ENCODE data around the gene WDPCP. TPM values are rescaled to one million over a fixed set of nuclear protein-coding genes. Genes with fewer than 3 reads are reported as not detected.
"Not testable (repeated sequence)": the region's sequence is repeated elsewhere in the genome, so short reads cannot be mapped to it uniquely, and the experiment has no call there.

Gene WDPCP
- total RNA-seq, 2 experiments from 2014 or later: 7.8 to 8.0 TPM

GRCh38 chr2:63186331-63186730, 401.9 kb downstream of the WDPCP start:
- Mint-ChIP-seq H3K4me3 (no peak overlapping the region), H3K4me1 (no peaks in the 10 kb centered on the region), H3K9me3 (peaks cover 40% of the 10 kb centered on the region), H3K27ac (no peak overlapping the region), H3K36me3 (peaks cover 41% of the 10 kb centered on the region), H3K27me3 (no peaks in the 10 kb centered on the region)
- no peak for DNase-seq

DNA sequence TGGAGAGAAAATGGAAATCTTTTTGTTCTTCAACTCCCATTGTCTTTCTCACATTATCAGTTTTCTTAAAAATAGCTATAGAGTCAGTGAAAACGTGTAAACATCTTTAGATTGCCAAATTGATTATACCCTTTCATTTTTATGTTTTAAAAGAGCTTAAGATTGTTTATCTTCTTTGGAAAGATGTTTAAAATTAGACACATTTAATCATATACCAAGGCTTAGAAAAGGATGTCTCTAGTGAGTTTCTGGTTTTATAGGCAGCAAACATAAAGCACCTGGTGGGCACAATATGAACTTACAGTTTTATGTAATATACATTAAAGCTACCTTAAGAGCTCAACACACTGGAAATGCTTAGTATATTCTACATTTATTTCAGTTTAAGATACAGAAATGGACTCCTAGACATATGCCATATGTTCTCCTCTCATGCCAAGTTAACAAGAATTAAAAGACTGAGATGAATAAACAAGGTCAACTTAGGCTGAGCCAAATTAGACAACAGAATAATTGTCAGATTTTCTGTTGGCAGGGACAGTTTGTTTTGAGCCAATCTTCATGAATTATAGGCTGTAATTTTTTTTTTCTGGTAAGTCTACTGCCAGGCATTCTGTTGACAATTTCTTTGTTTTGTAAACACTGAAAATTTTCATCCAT, 425.0 kb downstream of the WDPCP start:
- DNase-seq: no peak
- Mint-ChIP-seq H3K27me3 (no peaks in the 10 kb centered on the region), H3K36me3 (peaks cover 12% of the 10 kb centered on the region), H3K4me1 (no peaks in the 10 kb centered on the region), H3K9me3 (peaks cover 11% of the 10 kb centered on the region), H3K27ac (no peak overlapping the region), H3K4me3 (no peak overlapping the region)

DNA sequence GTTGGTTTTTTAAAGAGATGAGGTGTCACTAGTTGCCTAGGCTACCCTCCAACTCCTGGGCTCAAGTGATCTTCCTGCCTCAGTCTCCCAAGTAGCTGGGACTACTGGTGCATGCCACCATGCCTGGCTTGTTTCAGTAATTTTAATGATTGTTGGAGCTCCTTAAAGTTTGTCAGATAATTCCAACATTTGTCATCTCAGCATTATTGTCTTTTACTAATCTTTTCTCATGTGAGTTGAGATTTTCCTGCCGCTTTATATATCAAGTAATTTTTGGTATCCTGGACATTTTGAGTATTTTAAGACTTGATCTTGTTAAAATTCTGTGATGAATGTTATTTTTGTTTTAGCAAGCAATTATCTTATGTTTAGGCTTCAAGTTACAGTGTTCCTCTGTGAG, 429.0 kb downstream of the WDPCP start:
- no peak overlapping the region for H3K4me3 Mint-ChIP-seq
- H3K27ac Mint-ChIP-seq: no peak overlapping the region
- H3K4me1 Mint-ChIP-seq: no peaks in the 10 kb centered on the region
- peaks cover 2% of the 10 kb centered on the region for H3K9me3 Mint-ChIP-seq
- DNase-seq: no peak
- H3K27me3 Mint-ChIP-seq: no peaks in the 10 kb centered on the region
- no peaks in the 10 kb centered on the region for H3K36me3 Mint-ChIP-seq

GRCh38 chr2:63136683-63137082, 451.6 kb downstream of the WDPCP start:
- H3K27me3 Mint-ChIP-seq, H3K27ac Mint-ChIP-seq, H3K4me1 Mint-ChIP-seq, DNase-seq, H3K4me3 Mint-ChIP-seq: not testable (repeated sequence)
- Mint-ChIP-seq H3K9me3 (peaks cover 46% of the 10 kb centered on the region), H3K36me3 (peaks cover 32% of the 10 kb centered on the region)

- Mint-ChIP-seq H3K27me3 (no peaks in the 10 kb centered on the region), H3K36me3 (peaks cover 16% of the 10 kb centered on the region), H3K9me3 (peaks cover 28% of the 10 kb centered on the region), H3K4me3 (no peak overlapping the region), H3K4me1 (no peaks in the 10 kb centered on the region), H3K27ac (no peak overlapping the region)
- DNase-seq: no peak
Measured at GRCh38 chr2:63132020-63132419, 456.3 kb downstream of the WDPCP start.

- H3K27me3 Mint-ChIP-seq: no peaks in the 10 kb centered on the region
- peaks cover 28% of the 10 kb centered on the region for H3K9me3 Mint-ChIP-seq
- H3K4me3 Mint-ChIP-seq: no peak overlapping the region
- H3K27ac Mint-ChIP-seq: no peak overlapping the region
- DNase-seq: no peak
- peaks cover 13% of the 10 kb centered on the region for H3K36me3 Mint-ChIP-seq
- no peaks in the 10 kb centered on the region for H3K4me1 Mint-ChIP-seq
Measured at GRCh38 chr2:63131196-63131595, 457.1 kb downstream of the WDPCP start.

DNA sequence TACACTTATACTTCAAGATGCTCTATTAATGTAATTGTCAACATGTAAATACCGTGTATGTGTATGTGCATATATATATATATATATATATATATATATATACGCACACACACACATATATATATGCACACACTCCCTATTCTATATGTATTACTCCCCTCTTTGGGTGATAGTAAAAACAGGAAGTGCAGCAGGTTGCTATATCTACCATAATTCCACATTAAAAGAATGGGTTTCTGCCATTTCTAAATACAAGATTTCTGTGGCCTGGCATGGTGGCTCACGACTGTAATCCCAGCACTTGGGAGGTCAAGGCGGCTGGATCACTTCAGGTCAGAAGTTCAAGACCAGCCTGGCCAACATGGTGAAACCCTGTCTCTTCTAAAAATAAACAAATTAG, 460.7 kb downstream of the WDPCP start:
- Mint-ChIP-seq H3K4me1 (no peaks in the 10 kb centered on the region), H3K9me3 (peaks cover 22% of the 10 kb centered on the region), H3K27me3 (no peaks in the 10 kb centered on the region), H3K4me3 (no peak overlapping the region), H3K27ac (no peak overlapping the region), H3K36me3 (peaks cover 5% of the 10 kb centered on the region)
- DNase-seq: no peak

DNA sequence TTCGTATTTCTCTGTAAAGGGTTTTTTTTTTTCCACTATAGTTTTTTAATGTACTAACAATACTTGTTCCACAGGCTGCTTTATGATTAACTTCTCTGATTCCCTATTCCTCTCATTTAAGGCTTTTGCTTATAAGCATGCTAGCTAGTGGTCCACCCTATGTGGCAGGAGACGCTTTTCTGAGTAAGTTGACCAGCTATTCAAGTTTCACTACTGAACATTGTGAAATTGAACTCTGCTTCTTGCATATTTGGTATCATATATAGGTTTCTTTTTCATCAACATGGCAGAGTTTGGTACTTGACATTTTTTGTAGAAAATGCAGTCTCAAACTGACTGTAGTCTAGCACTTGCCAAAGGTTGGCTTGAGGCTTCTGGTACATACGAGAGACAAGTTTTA, 463.4 kb downstream of the WDPCP start:
- Mint-ChIP-seq H3K36me3 (peaks cover 8% of the 10 kb centered on the region), H3K27ac (no peak overlapping the region), H3K9me3 (peaks cover 6% of the 10 kb centered on the region), H3K4me1 (no peaks in the 10 kb centered on the region), H3K4me3 (no peak overlapping the region), H3K27me3 (no peaks in the 10 kb centered on the region)
- no peak for DNase-seq

GRCh38 chr2:63124218-63124617, 464.1 kb downstream of the WDPCP start:
- no peak for DNase-seq
- Mint-ChIP-seq H3K4me1 (no peaks in the 10 kb centered on the region), H3K27me3 (no peaks in the 10 kb centered on the region), H3K36me3 (peaks cover 9% of the 10 kb centered on the region), H3K27ac (no peak overlapping the region), H3K9me3 (peaks cover 3% of the 10 kb centered on the region), H3K4me3 (no peak overlapping the region)

DNA sequence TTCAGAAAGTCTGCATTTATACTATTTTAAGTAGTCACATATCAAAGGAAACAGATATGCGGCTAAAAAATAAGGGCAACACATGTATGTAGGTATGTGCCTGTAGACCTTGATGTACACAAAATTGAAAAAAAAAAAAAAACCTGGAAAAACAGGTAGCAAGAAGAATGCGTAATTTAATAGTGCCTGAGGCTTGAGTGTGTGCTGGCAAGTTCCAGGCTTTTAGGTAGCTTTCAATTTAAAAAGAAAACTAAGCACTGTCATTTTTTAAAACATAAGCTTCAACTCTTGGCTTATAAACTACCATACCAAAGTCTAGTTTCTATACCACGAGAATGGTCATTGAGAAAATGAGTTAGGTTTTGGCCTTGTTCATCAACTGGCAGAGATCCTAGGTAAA, 465.4 kb downstream of the WDPCP start:
- Mint-ChIP-seq H3K4me1 (no peaks in the 10 kb centered on the region), H3K4me3 (no peak overlapping the region), H3K27ac (no peak overlapping the region), H3K36me3 (peaks cover 10% of the 10 kb centered on the region), H3K9me3 (peaks cover 4% of the 10 kb centered on the region), H3K27me3 (no peaks in the 10 kb centered on the region)
- DNase-seq: no peak

DNA sequence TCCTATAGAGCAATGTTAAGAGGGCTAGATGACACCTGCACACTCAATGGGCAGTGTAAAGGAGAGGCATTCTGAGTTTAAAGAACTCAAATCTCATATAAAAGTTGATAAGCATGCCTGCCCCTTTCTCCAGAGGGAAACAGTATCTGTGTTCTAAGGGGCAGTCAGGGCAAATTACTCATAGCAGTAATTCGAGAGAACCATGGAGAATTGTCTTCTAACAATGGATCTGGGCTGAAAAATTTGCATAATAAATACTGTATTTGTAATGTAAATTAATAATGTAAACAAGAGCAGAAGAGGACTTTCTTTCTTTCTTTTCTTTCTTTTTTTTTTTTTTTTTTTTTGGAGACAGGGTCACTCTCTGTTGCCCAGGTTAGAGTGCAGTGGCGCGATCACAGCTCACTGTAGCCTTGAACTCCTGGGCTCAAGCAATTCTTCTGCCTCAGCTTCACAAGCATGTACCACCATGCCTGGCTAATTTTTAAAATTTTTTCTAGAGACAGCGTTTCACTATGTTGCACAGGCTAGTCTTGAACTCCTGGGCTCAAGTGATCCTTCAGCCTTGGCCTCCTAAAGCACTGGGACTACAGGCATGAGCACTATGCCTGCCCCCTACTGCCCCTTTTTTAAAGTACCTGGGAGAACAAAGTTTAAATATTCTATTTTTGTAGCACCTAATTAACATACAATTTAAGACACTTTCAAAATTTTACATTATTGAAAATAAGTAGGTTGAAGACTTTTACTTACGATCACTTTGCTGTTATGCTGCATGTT, 467.0 kb downstream of the WDPCP start:
- H3K4me3 Mint-ChIP-seq: no peak overlapping the region
- H3K4me1 Mint-ChIP-seq: no peaks in the 10 kb centered on the region
- H3K9me3 Mint-ChIP-seq: peaks cover 14% of the 10 kb centered on the region
- no peaks in the 10 kb centered on the region for H3K27me3 Mint-ChIP-seq
- DNase-seq: no peak
- peaks cover 10% of the 10 kb centered on the region for H3K36me3 Mint-ChIP-seq
- no peak overlapping the region for H3K27ac Mint-ChIP-seq

GRCh38 chr2:63118821-63119220, 469.5 kb downstream of the WDPCP start:
- Mint-ChIP-seq H3K4me3 (no peak overlapping the region), H3K36me3 (peaks cover 10% of the 10 kb centered on the region), H3K27me3 (no peaks in the 10 kb centered on the region), H3K27ac (no peak overlapping the region), H3K9me3 (peaks cover 29% of the 10 kb centered on the region), H3K4me1 (no peaks in the 10 kb centered on the region)
- DNase-seq: no peak

DNA sequence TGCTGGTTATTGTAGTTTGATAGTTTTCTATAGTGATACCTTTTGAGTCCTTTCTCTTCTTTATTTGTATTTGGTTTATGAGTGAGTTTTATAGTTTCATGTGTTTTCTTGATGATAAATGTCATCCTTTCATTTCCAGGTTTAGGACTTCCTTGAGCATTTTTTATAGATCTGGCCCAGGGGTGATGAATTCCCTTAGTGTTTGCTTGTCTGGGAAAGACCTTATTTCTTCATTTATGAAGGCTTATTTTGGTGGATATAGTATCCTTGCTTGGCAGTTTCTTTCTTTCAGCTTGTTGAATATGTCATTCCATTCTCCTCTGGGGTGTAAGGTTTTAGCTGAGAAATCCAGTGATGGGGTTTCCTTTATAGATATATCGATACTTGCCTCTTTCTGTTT, 483.8 kb downstream of the WDPCP start:
- no peaks in the 10 kb centered on the region for H3K4me1 Mint-ChIP-seq
- H3K36me3 Mint-ChIP-seq: peaks cover 5% of the 10 kb centered on the region
- DNase-seq: no peak
- peaks cover 12% of the 10 kb centered on the region for H3K27me3 Mint-ChIP-seq
- H3K4me3 Mint-ChIP-seq: no peak overlapping the region
- no peak overlapping the region for H3K27ac Mint-ChIP-seq
- H3K9me3 Mint-ChIP-seq: peaks cover 33% of the 10 kb centered on the region

- no peak for DNase-seq
- Mint-ChIP-seq H3K27me3 (peaks cover 12% of the 10 kb centered on the region), H3K36me3 (peaks cover 5% of the 10 kb centered on the region), H3K4me3 (no peak overlapping the region), H3K9me3 (peaks cover 32% of the 10 kb centered on the region), H3K27ac (no peak overlapping the region), H3K4me1 (no peaks in the 10 kb centered on the region)
Measured at GRCh38 chr2:63101954-63102353, 486.3 kb downstream of the WDPCP start.

DNA sequence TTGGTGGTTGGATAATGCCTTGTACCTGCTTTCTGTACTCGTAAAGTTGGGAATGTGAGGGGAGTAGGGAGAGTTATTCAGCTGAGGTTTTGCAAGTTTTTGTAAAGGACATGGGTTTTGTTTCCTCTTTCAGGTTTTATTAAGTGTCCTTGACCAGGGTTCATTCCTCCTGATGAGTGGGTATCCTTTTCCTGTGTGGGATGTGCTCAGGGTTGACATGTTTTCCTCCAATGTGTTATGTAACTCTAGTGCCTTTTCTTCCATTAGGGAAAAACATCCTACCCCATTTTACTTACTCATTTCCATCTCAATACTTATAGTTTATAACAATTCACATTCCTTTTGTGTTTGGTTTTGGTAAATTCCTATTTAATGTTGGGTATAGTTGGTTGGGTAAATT, 489.2 kb downstream of the WDPCP start:
- H3K27me3 Mint-ChIP-seq: peaks cover 16% of the 10 kb centered on the region
- no peak overlapping the region for H3K4me3 Mint-ChIP-seq

GRCh38 chr2:63096491-63096890, 491.8 kb downstream of the WDPCP start:
- H3K9me3 Mint-ChIP-seq: peaks cover 5% of the 10 kb centered on the region
- H3K4me3 Mint-ChIP-seq: no peak overlapping the region
- peaks cover 7% of the 10 kb centered on the region for H3K27me3 Mint-ChIP-seq
- no peaks in the 10 kb centered on the region for H3K36me3 Mint-ChIP-seq
- no peaks in the 10 kb centered on the region for H3K4me1 Mint-ChIP-seq
- no peak for DNase-seq
- H3K27ac Mint-ChIP-seq: no peak overlapping the region

More for the DNA sequence above, 489.2 kb downstream of the WDPCP start:
- H3K27ac Mint-ChIP-seq: no peak overlapping the region
- H3K9me3 Mint-ChIP-seq: peaks cover 14% of the 10 kb centered on the region
- no peaks in the 10 kb centered on the region for H3K4me1 Mint-ChIP-seq
- no peak for DNase-seq
- H3K36me3 Mint-ChIP-seq: peaks cover 2% of the 10 kb centered on the region
